ENCODE results near the gene KCTD6.

Gene KCTD6

GRCh38 chr3:58521336-58521670, 29.4 kb downstream of the KCTD6 start:
- DNase-seq (ENCODE audit: low spot score) (no peak), ATAC-seq (ENCODE audit: low read depth) (no peak)
- no peaks in the 10 kb centered on the region for H3K36me3 ChIP-seq (ENCODE audit: low read depth)
- H3K27ac ChIP-seq (ENCODE audit: poor library complexity, severe bottlenecking): no peak overlapping the region
- no peaks in the 10 kb centered on the region for H3K4me1 ChIP-seq (ENCODE audit: insufficient read depth, poor library complexity, severe bottlenecking)
- H3K4me3 ChIP-seq (ENCODE audit: severe bottlenecking): no peak overlapping the region
- H3K27me3 ChIP-seq (ENCODE audit: insufficient read depth, poor library complexity, severe bottlenecking): no peaks in the 10 kb centered on the region
- TF ChIP-seq, protein P1, sequence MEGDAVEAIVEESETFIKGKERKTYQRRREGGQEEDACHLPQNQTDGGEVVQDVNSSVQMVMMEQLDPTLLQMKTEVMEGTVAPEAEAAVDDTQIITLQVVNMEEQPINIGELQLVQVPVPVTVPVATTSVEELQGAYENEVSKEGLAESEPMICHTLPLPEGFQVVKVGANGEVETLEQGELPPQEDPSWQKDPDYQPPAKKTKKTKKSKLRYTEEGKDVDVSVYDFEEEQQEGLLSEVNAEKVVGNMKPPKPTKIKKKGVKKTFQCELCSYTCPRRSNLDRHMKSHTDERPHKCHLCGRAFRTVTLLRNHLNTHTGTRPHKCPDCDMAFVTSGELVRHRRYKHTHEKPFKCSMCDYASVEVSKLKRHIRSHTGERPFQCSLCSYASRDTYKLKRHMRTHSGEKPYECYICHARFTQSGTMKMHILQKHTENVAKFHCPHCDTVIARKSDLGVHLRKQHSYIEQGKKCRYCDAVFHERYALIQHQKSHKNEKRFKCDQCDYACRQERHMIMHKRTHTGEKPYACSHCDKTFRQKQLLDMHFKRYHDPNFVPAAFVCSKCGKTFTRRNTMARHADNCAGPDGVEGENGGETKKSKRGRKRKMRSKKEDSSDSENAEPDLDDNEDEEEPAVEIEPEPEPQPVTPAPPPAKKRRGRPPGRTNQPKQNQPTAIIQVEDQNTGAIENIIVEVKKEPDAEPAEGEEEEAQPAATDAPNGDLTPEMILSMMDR (IDR thresholded peaks at IDR 0.05; ENCODE audit: poor library complexity, severe bottlenecking): no peak
- no peaks in the 10 kb centered on the region for H3K9me3 ChIP-seq (ENCODE audit: severe bottlenecking)

GRCh38 chr3:58521917-58522631, 30.2 kb downstream of the KCTD6 start:
- no peaks in the 10 kb centered on the region for H3K36me3 ChIP-seq (ENCODE audit: low read depth)
- no peaks in the 10 kb centered on the region for H3K27me3 ChIP-seq (ENCODE audit: insufficient read depth, poor library complexity, severe bottlenecking)
- no peaks in the 10 kb centered on the region for H3K4me1 ChIP-seq (ENCODE audit: insufficient read depth, poor library complexity, severe bottlenecking)
- no peak for DNase-seq (ENCODE audit: low spot score)
- no peak overlapping the region for H3K27ac ChIP-seq (ENCODE audit: poor library complexity, severe bottlenecking)
- ATAC-seq (ENCODE audit: low read depth): no peak
- H3K4me3 ChIP-seq (ENCODE audit: severe bottlenecking): no peak overlapping the region
- TF ChIP-seq, protein P1 (IDR thresholded peaks at IDR 0.05; ENCODE audit: poor library complexity, severe bottlenecking): no peak
- no peaks in the 10 kb centered on the region for H3K9me3 ChIP-seq (ENCODE audit: severe bottlenecking)

GRCh38 chr3:58522759-58523425, 31.0 kb downstream of the KCTD6 start:
- Histone ChIP-seq H3K4me3 (ENCODE audit: severe bottlenecking) (no peak overlapping the region), H3K27me3 (ENCODE audit: insufficient read depth, poor library complexity, severe bottlenecking) (no peaks in the 10 kb centered on the region), H3K4me1 (ENCODE audit: insufficient read depth, poor library complexity, severe bottlenecking) (no peaks in the 10 kb centered on the region), H3K9me3 (ENCODE audit: severe bottlenecking) (no peaks in the 10 kb centered on the region), H3K27ac (ENCODE audit: poor library complexity, severe bottlenecking) (no peak overlapping the region), H3K36me3 (ENCODE audit: low read depth) (no peaks in the 10 kb centered on the region)
- ATAC-seq (ENCODE audit: low read depth) (no peak), DNase-seq (ENCODE audit: low spot score) (no peak)
- TF ChIP-seq, protein P1 (IDR thresholded peaks at IDR 0.05; ENCODE audit: poor library complexity, severe bottlenecking): no peak

- Histone ChIP-seq H3K4me3 (ENCODE audit: severe bottlenecking) (no peak overlapping the region), H3K27ac (ENCODE audit: poor library complexity, severe bottlenecking) (no peak overlapping the region), H3K4me1 (ENCODE audit: insufficient read depth, poor library complexity, severe bottlenecking) (peaks cover 9% of the 10 kb centered on the region), H3K9me3 (ENCODE audit: severe bottlenecking) (no peaks in the 10 kb centered on the region), H3K36me3 (ENCODE audit: low read depth) (no peaks in the 10 kb centered on the region), H3K27me3 (ENCODE audit: insufficient read depth, poor library complexity, severe bottlenecking) (no peaks in the 10 kb centered on the region)
- ATAC-seq (ENCODE audit: low read depth) (no peak), DNase-seq (ENCODE audit: low spot score) (no peak)
- TF ChIP-seq, protein P1 (IDR thresholded peaks at IDR 0.05; ENCODE audit: poor library complexity, severe bottlenecking): no peak
Measured at GRCh38 chr3:58524326-58524888, 32.5 kb downstream of the KCTD6 start.

Data from RWPE2 (cell line).